VCaP (cell line): ENCODE measurements around the gene CASP8.

ENCODE experiments used
- H3K27ac ChIP-seq: fragments of 450-650 bp; 2 replicates; pipeline ENCODE4 v1.5.1; 2017
- TF ChIP-seq, protein P1 (sequence below): fragments of 450-650 bp; conservative IDR thresholded peaks from 2 replicates; pipeline ENCODE4 v1.5.1; 2017; ENCODE audit warnings: mild to moderate bottlenecking, moderate library complexity

CASP8 gene

DNA sequence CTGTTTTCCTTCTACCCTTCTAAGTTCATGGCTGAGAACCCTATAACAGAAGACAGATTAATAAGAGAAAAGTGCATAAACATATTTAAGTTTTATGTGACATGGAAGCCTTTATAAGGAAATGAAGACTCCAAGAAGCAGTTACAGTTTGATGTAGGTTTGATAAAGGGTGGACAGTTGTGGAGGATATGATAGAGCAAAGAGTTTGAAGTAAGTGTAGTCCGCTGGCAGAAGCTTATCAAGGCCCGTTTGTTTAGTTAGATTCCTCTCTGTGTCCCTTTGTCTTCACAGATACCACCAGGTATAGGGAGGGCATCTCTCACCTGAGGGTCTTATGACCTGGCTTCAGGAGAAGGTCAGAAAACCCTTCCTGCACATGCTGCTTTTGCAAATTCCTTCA lies 10.4 kb upstream of the CASP8 start:
- TF ChIP-seq, protein P1, sequence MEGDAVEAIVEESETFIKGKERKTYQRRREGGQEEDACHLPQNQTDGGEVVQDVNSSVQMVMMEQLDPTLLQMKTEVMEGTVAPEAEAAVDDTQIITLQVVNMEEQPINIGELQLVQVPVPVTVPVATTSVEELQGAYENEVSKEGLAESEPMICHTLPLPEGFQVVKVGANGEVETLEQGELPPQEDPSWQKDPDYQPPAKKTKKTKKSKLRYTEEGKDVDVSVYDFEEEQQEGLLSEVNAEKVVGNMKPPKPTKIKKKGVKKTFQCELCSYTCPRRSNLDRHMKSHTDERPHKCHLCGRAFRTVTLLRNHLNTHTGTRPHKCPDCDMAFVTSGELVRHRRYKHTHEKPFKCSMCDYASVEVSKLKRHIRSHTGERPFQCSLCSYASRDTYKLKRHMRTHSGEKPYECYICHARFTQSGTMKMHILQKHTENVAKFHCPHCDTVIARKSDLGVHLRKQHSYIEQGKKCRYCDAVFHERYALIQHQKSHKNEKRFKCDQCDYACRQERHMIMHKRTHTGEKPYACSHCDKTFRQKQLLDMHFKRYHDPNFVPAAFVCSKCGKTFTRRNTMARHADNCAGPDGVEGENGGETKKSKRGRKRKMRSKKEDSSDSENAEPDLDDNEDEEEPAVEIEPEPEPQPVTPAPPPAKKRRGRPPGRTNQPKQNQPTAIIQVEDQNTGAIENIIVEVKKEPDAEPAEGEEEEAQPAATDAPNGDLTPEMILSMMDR, result no peak
- no peak overlapping the region for H3K27ac ChIP-seq

GRCh38 chr2:201250741-201251140 lies 9.6 kb upstream of the CASP8 start:
- no peak overlapping the region for H3K27ac ChIP-seq
- TF ChIP-seq, protein P1, result no peak

DNA sequence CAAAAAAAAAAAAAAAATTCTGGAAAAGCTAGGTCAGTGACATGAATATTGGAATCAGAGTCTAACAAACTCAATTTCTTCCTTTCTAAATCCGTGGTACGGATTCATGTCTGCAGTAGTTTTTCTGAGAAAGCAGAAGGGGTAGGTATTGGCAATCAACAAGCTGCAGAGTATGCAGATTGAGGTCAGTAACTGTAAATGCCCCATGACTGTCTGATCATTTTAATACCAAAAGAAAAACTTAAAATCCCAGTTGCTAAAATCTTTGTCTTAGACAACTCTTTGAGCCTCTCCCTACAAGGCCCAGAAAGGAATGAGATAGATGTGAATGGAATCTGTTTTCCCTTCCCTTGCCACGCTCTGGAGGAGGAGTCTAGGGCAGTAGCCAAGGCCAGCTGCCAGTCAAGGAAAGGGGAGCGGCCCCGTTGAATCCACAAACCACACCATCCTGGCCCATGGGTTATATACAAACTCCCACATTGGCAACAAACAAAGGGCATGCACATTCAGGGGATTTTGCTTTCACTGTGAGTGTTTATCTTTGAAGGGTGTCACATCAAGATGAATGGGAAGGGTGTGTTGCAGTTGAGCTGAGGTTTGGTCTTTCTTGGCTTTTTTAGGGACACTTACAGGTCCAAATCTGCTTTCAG lies 6.1 kb upstream of the CASP8 start:
- H3K27ac ChIP-seq, result no peak overlapping the region
- TF ChIP-seq, protein P1, result no peak

GRCh38 chr2:201255408-201256033 lies 4.8 kb upstream of the CASP8 start:
- no peak overlapping the region for H3K27ac ChIP-seq
- TF ChIP-seq, protein P1, result no peak

GRCh38 chr2:201256082-201256481 lies 4.3 kb upstream of the CASP8 start:
- H3K27ac ChIP-seq, result no peak overlapping the region
- TF ChIP-seq, protein P1, result no peak

GRCh38 chr2:201257381-201257955 lies 2.9 kb upstream of the CASP8 start:
- TF ChIP-seq, protein P1, result no peak
- peak overlapping the region; percentile 36 for H3K27ac ChIP-seq

DNA sequence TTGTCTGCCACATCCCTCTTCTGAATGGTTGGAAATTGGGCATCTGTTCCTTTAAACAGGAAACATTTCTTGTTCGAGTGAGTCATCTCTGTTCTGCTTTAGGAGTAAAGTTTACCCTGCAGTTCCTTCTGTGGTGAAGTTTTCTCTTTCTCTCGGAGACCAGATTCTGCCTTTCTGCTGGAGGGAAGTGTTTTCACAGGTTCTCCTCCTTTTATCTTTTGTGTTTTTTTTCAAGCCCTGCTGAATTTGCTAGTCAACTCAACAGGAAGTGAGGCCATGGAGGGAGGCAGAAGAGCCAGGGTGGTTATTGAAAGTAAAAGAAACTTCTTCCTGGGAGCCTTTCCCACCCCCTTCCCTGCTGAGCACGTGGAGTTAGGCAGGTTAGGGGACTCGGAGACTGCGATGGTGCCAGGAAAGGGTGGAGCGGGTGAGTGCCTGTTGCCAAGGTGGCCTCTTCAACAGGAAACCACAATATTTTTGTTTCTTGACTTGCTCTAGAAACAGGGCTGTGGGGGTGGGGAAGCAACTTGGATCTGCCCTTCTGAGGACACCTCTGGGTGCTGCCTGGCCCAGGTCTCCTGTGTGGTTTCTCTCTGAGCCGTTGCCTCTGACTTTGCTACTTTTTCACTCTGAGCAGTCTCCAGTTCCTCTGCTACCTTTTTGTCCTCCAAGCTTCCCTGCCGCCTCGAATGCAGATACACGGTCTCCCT lies 2.2 kb upstream of the CASP8 start:
- peak overlapping the region; percentile 36 for H3K27ac ChIP-seq
- TF ChIP-seq, protein P1, result no peak
